ENCODE results near the gene NCOR2.

GRCh38 chr12:124593851-124594401 is 26.5 kb upstream of the NCOR2 start:
- TF ChIP-seq POLR2A (IDR thresholded peaks at IDR 0.05) (no peak), CTCF (IDR thresholded peaks at IDR 0.05) (no peak)
